GM23248 (cell line): ENCODE measurements around the gene VSIG10. TPM values are rescaled to one million over a fixed set of nuclear protein-coding genes. Genes with fewer than 3 reads are reported as not detected.

ENCODE experiments used
- DNase-seq: peaks from one replicate; pipeline ENCODE4 v3.0.0-alpha.2; 2015
- H2AFZ ChIP-seq: fragments of 200-600 bp; sonication (generic); 2 replicates; pipeline ENCODE4 v1.6.1; 2016; ENCODE audit warnings: antibody characterized with exemption
- H3F3A ChIP-seq: fragments of 200-600 bp; sonication (generic); 2 replicates; pipeline ENCODE4 v1.6.1; 2016; ENCODE audit warnings: mild to moderate bottlenecking, antibody characterized with exemption, mixed run types; ENCODE audit not compliant: insufficient read depth
- H3K27ac ChIP-seq: fragments of 200-600 bp; sonication (generic); 2 replicates; pipeline ENCODE4 v1.5.1; 2016; ENCODE audit warnings: mild to moderate bottlenecking
- H3K27me3 ChIP-seq: fragments of 200-600 bp; sonication (generic); replicated peaks from 2 replicates; pipeline ENCODE4 v1.6.1; 2016; ENCODE audit warnings: mild to moderate bottlenecking; ENCODE audit not compliant: insufficient read depth
- H3K36me3 ChIP-seq: fragments of 200-600 bp; sonication (generic); 2 replicates; pipeline ENCODE4 v1.6.1; 2016; ENCODE audit warnings: low read depth, mild to moderate bottlenecking
- H3K4me1 ChIP-seq: fragments of 200-600 bp; sonication (generic); 2 replicates; pipeline ENCODE4 v1.6.1; 2016; ENCODE audit warnings: mild to moderate bottlenecking; ENCODE audit not compliant: insufficient read depth
- H3K4me2 ChIP-seq: fragments of 200-600 bp; sonication (generic); one replicate; pipeline ENCODE4 v1.6.1; 2016; ENCODE audit warnings: mild to moderate bottlenecking; ENCODE audit not compliant: unreplicated experiment
- H3K4me3 ChIP-seq: fragments of 200-600 bp; sonication (generic); 2 replicates; pipeline ENCODE4 v1.5.1; 2016; ENCODE audit warnings: mild to moderate bottlenecking
- H3K79me2 ChIP-seq: fragments of 200-600 bp; sonication (generic); 2 replicates; pipeline ENCODE4 v1.6.1; 2016; ENCODE audit warnings: mild to moderate bottlenecking; ENCODE audit not compliant: insufficient read depth
- H3K9ac ChIP-seq: fragments of 200-600 bp; sonication (generic); 2 replicates; pipeline ENCODE4 v1.6.1; 2016; ENCODE audit warnings: mild to moderate bottlenecking
- H3K9me2 ChIP-seq: fragments of 200-600 bp; sonication (generic); 2 replicates; pipeline ENCODE4 v1.6.1; 2016; ENCODE audit warnings: mixed run types, mild to moderate bottlenecking, moderate library complexity; ENCODE audit not compliant: insufficient read depth
- H3K9me3 ChIP-seq: fragments of 200-600 bp; sonication (generic); one replicate; pipeline ENCODE4 v1.6.1; 2017; ENCODE audit warnings: low read depth
- H4K20me1 ChIP-seq: fragments of 200-600 bp; sonication (generic); 2 replicates; pipeline ENCODE4 v1.6.0; 2016; ENCODE audit not compliant: insufficient read depth
- EZH2 ChIP-seq: fragments of 200-600 bp; sonication (generic); IDR thresholded peaks from 2 replicates; pipeline ENCODE4 v1.6.1; 2018; ENCODE audit warnings: antibody characterized with exemption, mild to moderate bottlenecking; ENCODE audit not compliant: insufficient read depth, poor library complexity, severe bottlenecking
- EZH2phosphoT487 ChIP-seq: fragments of 200-600 bp; sonication (generic); IDR thresholded peaks from 2 replicates; pipeline ENCODE4 v1.6.1; 2018; ENCODE audit warnings: antibody characterized with exemption, moderate library complexity, mild to moderate bottlenecking, low read depth; ENCODE audit not compliant: insufficient read depth
- WGBS, 2 experiments: methylation state at CpG; one replicate each; pipeline ENCODE4 v1.1.6; 2015 to 2017; ENCODE audit warnings: low lambda C conversion rate in 2 of 2, low coverage in 1 of 2; ENCODE audit errors: missing lambda C conversion rate in 2 of 2; 5-methylcytosine and 5-hydroxymethylcytosine counted together
- in situ Hi-C: fragments of 300-500 bp; cut with MboI; formaldehyde crosslinking; loops from 2 replicates; pipeline ENCODE4 v1.15.0; 2020
- polyA plus RNA-seq: library from polyadenylated mRNA; unstranded; fragments of >200 nt; fragmentation: Nextera tagmentation; extraction: Ambion mirVana; gene quantifications from 2 replicates; pipeline ENCODE4 v1.2.1, GENCODE V29; 2016
- total RNA-seq: library from RNA; depleted of rRNA; stranded (reverse); fragments of >200 nt; shearing (Covaris generic); gene quantifications from 2 replicates; pipeline ENCODE4 v1.2.3, GENCODE V29; 2014

The VSIG10 gene
- total and polyA plus RNA-seq, 2 experiments from 2014 or later: 11.5 to 40.1 TPM

DNA sequence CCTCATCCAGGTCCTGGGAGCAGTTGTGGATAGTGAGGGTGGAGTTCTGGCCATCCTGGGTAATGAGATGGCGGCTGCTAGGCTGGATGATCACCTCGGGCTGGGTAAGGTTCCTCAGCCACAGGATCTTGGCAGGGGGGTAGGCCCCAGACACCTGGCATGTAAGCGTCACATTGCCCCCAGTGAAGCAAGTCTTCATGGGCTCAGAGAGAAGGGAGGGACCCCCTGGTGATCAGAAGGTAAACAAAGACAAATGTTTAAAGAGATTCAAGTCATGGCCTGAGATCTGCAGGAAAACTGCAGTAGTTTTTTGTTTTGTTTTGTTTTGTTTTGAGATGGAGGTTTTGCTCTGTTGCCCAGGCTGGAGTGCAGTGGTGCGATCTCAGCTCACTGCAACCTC is 30.0 kb downstream of the VSIG10 start:
- Histone ChIP-seq H3K4me1 (no peaks in the 10 kb centered on the region), H3F3A (no peaks in the 10 kb centered on the region), H3K9me3 (no peaks in the 10 kb centered on the region), H4K20me1 (no peaks in the 10 kb centered on the region), H2AFZ (no peak overlapping the region), H3K79me2 (no peaks in the 10 kb centered on the region), H3K4me2 (no peak overlapping the region), H3K36me3 (no peaks in the 10 kb centered on the region), H3K9ac (no peak overlapping the region), H3K9me2 (no peaks in the 10 kb centered on the region), H3K4me3 (no peak overlapping the region), H3K27ac (no peak overlapping the region), H3K27me3 (no peaks in the 10 kb centered on the region)
- 86 to 87% methylated on average over 4 of the region's 4 CpGs for WGBS, 2 experiments
- no peak for TF ChIP-seq EZH2
- no peak for TF ChIP-seq EZH2phosphoT487
- no peak for DNase-seq
- in situ Hi-C loops: no loop called here

DNA sequence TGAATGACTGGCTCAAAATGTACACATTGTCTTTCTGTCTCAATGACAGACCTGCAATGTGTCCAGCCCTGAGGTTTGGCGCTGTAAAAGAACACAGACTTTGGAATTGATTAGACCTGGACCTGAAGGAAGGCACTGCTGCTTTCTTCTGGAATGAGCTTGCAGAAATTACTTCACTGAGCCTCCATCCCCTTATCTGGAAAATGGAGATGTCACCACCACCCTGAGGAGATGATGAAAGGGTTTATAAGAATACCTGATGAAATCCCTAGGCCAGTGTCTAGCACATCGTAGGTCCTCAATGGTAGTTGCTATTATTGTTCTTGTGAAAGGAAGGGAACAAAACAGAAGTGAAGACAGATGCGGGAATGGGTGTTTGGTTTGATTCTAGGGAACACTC is 33.2 kb downstream of the VSIG10 start:
- no peaks in the 10 kb centered on the region for H3K36me3 ChIP-seq
- no peak overlapping the region for H3K4me2 ChIP-seq
- H3K9me2 ChIP-seq: no peaks in the 10 kb centered on the region
- no peak overlapping the region for H3K27ac ChIP-seq
- no peaks in the 10 kb centered on the region for H3K79me2 ChIP-seq
- WGBS, 2 experiments: 97 to 100% methylated on average over 3 of the region's 3 CpGs
- no peaks in the 10 kb centered on the region for H3K27me3 ChIP-seq
- H3K9ac ChIP-seq: no peak overlapping the region
- in situ Hi-C loops: no loop called here
- no peak overlapping the region for H3K4me3 ChIP-seq
- no peaks in the 10 kb centered on the region for H3K9me3 ChIP-seq
- DNase-seq: no peak
- no peaks in the 10 kb centered on the region for H4K20me1 ChIP-seq
- TF ChIP-seq EZH2phosphoT487 (no peak), EZH2 (no peak)
- no peaks in the 10 kb centered on the region for H3K4me1 ChIP-seq
- H3F3A ChIP-seq: no peaks in the 10 kb centered on the region
- no peak overlapping the region for H2AFZ ChIP-seq

- no peaks in the 10 kb centered on the region for H3K36me3 ChIP-seq
- H3K79me2 ChIP-seq: no peaks in the 10 kb centered on the region
- no peak for DNase-seq
- H3K4me2 ChIP-seq: no peak overlapping the region
- in situ Hi-C loops: no loop called here
- H3K9me2 ChIP-seq: no peaks in the 10 kb centered on the region
- peaks cover 17% of the 10 kb centered on the region for H3F3A ChIP-seq
- no peak for TF ChIP-seq EZH2phosphoT487
- TF ChIP-seq EZH2: no peak
- no peak overlapping the region for H2AFZ ChIP-seq
- peaks cover 5% of the 10 kb centered on the region; the same call in 1 of the 2 replicates for H3K4me1 ChIP-seq
- no peak overlapping the region for H3K4me3 ChIP-seq
- no peak overlapping the region for H3K9ac ChIP-seq
- H3K27ac ChIP-seq: no peak overlapping the region
- H4K20me1 ChIP-seq: no peaks in the 10 kb centered on the region
- no peaks in the 10 kb centered on the region for H3K9me3 ChIP-seq
- 96 to 100% methylated on average over 2 of the region's 2 CpGs for WGBS, 2 experiments
- H3K27me3 ChIP-seq: no peaks in the 10 kb centered on the region
These were observed 35.4 kb downstream of the VSIG10 start for GRCh38 chr12:118068445-118068844.

- H3K9me3 ChIP-seq: no peaks in the 10 kb centered on the region
- no peaks in the 10 kb centered on the region for H4K20me1 ChIP-seq
- TF ChIP-seq EZH2phosphoT487 (no peak), EZH2 (no peak)
- H3F3A ChIP-seq: peaks cover 26% of the 10 kb centered on the region
- H2AFZ ChIP-seq: no peak overlapping the region
- no peaks in the 10 kb centered on the region for H3K27me3 ChIP-seq
- no peak overlapping the region for H3K27ac ChIP-seq
- no peaks in the 10 kb centered on the region for H3K9me2 ChIP-seq
- no peak overlapping the region for H3K4me2 ChIP-seq
- 73 to 79% methylated on average over 1 of the region's 1 CpG for WGBS, 2 experiments
- no peak for DNase-seq
- in situ Hi-C loops: no loop called here
- peaks cover 21% of the 10 kb centered on the region for H3K79me2 ChIP-seq
- no peak overlapping the region for H3K9ac ChIP-seq
- H3K4me3 ChIP-seq: no peak overlapping the region
- H3K4me1 ChIP-seq: peaks cover 14% of the 10 kb centered on the region
- H3K36me3 ChIP-seq: no peaks in the 10 kb centered on the region
These were observed 38.4 kb downstream of the VSIG10 start for GRCh38 chr12:118065380-118065779.

- 41 to 43% methylated on average over 2 of the region's 2 CpGs for WGBS, 2 experiments
- peaks cover 33% of the 10 kb centered on the region for H3F3A ChIP-seq
- H3K9ac ChIP-seq: no peak overlapping the region
- peaks cover 27% of the 10 kb centered on the region for H3K79me2 ChIP-seq
- no peak overlapping the region for H3K4me2 ChIP-seq
- peaks cover 16% of the 10 kb centered on the region for H3K4me1 ChIP-seq
- no peaks in the 10 kb centered on the region for H3K9me2 ChIP-seq
- no peak overlapping the region for H3K27ac ChIP-seq
- no peak overlapping the region for H2AFZ ChIP-seq
- in situ Hi-C loops: no loop called here
- no peaks in the 10 kb centered on the region for H3K9me3 ChIP-seq
- no peak overlapping the region for H3K4me3 ChIP-seq
- no peaks in the 10 kb centered on the region for H4K20me1 ChIP-seq
- DNase-seq: no peak
- H3K27me3 ChIP-seq: no peaks in the 10 kb centered on the region
- no peak for TF ChIP-seq EZH2phosphoT487
- TF ChIP-seq EZH2: no peak
- H3K36me3 ChIP-seq: no peaks in the 10 kb centered on the region
These were observed 39.2 kb downstream of the VSIG10 start for GRCh38 chr12:118064608-118065007.
